GM10248 (cell line): ENCODE data around the gene PAFAH2.
A peak's percentile ranks its signal among the peaks of the same experiment; 100 is the strongest.

ENCODE experiments used
- CTCF ChIA-PET: fragments of 300-600 bp; sonication (Branson Sonifier 250); formaldehyde crosslinking; extraction: SDS; loops from one replicate; lab custom pipeline; 2021; ENCODE audit warnings: antibody characterized with exemption; lab: Yijun Ruan, JAX
- POLR2A ChIA-PET: fragments of 350-650 bp; sonication (Branson Sonifier 250); formaldehyde crosslinking; extraction: SDS; loops from one replicate; lab custom pipeline; 2020; ENCODE audit warnings: antibody characterized with exemption; lab: Yijun Ruan, JAX
- DNase-seq: peaks from one replicate; pipeline ENCODE4 v3.0.0; 2012; ENCODE audit errors: extremely low spot score
- TF ChIP-seq, protein P1 (sequence below): IDR thresholded peaks from 2 replicates; pipeline ENCODE4 v1.5.1; 2012; ENCODE audit warnings: mild to moderate bottlenecking, low read depth; ENCODE audit errors: extremely low read depth, missing control alignments, control extremely low read depth

The PAFAH2 gene

GRCh38 chr1:25997828-25998761 lies at the start of gene PAFAH2:
PAFAH2 (minus strand) TSS chr1:25998063; CDS start chr1:25990816, 7,247 bp downstream.
- ChIA-PET CTCF (interaction anchor here (0.6 to 14.0 kb wide), 47 partner anchors 10 to 236 kb away, joined by 3 to 357 read pairs (median 4); partner anchors contain the start of genes CEP85, EXTL1, PAQR7 and STMN1), POLR2A (interaction anchor here (0.9 to 1.6 kb wide), 4 partner anchors 10 to 157 kb away, joined by 3 to 7 read pairs (median 4); no protein-coding TSS in a partner anchor)
- TF ChIP-seq, protein P1, sequence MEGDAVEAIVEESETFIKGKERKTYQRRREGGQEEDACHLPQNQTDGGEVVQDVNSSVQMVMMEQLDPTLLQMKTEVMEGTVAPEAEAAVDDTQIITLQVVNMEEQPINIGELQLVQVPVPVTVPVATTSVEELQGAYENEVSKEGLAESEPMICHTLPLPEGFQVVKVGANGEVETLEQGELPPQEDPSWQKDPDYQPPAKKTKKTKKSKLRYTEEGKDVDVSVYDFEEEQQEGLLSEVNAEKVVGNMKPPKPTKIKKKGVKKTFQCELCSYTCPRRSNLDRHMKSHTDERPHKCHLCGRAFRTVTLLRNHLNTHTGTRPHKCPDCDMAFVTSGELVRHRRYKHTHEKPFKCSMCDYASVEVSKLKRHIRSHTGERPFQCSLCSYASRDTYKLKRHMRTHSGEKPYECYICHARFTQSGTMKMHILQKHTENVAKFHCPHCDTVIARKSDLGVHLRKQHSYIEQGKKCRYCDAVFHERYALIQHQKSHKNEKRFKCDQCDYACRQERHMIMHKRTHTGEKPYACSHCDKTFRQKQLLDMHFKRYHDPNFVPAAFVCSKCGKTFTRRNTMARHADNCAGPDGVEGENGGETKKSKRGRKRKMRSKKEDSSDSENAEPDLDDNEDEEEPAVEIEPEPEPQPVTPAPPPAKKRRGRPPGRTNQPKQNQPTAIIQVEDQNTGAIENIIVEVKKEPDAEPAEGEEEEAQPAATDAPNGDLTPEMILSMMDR, result peak; percentile 97
- DNase-seq, result peak; percentile 93

GRCh38 chr1:26047278-26047874 lies 49.5 kb upstream of the PAFAH2 start:
- TF ChIP-seq, protein P1, result no peak
- ChIA-PET POLR2A (no interaction called here), CTCF (interaction anchor here (1.7 kb wide), 1 partner anchor 11 kb away, joined by 6 read pairs; no protein-coding TSS in a partner anchor)

DNA sequence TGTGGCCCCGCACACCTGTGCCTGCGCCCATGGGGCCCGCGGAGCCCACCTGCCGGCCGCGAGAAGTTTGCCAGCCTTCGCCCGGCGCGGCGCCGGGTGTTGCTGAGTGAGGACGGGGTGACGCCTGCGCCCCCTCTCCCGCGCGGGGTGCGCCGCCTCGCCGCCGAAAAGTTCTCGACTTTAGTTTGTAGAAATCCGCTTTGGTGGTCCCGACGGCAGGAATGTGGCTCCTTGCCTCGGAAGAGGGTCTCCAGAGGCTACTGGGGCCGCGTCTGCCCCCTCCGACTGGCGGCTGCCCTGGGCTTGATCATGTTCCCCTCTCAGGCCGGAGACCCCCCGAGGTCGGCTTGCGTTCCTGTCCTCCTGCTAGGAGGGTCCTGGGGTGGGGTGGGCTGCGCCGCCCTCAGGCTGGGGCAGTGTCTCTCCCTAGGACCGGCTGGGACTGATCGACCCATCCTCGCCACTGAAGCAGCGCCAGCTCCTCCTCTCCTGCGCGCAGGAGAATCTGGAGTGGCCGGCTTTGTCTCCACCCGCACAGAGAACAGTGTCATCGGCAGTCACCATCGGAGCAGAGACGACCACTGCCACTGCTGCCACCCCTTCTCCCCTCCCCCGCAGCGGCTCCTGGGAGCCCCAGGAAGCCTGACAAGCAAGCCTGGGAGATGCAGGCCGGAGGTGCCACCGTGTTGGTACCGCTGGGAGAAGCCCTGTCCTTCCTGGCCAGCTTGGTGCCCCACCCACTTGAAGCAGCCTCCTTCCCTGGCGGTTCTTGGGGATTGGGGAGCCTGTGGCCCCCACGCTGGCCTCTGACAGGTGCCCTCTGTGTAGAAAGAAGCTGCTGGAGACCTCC lies 48.6 kb upstream of the PAFAH2 start:
- no peak for DNase-seq

More at GRCh38 chr1:26047278-26047874, 49.5 kb upstream of the PAFAH2 start:
- DNase-seq, result no peak

DNA sequence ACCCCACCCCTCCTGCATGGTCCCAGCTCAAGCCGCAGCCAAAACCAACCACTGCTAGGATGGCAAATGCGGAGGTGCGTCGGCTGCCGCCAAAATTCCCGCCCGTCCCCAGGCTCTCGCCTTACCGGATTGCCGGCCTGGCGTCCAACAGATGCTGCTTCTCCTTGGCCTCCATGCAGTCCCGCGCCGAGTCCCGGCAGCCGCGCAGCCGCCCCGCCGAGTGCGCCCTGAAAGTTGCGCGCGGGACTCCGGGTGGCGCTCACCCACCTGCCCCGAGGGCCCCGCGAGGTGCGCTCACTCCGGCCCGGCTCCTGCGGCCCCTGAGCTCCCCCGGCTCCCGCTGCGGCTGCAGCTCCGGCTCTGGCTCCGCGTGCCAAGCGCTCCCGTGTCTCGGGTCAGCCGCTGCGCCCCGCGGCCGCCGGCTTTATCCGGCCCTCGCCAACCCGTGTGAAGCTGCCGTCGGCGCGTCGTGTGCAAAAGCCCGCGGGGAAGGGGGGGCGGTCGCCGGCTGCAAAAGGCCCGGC lies 47.9 kb upstream of the PAFAH2 start, which contains the start of gene SLC30A2:
TSS of gene SLC30A2 (minus strand) at position 397 of the 524 bp plus-strand sequence. CDS start at position 175, 222 bp downstream.
- no peak for DNase-seq
- ChIA-PET CTCF (interaction anchor here (1.6 to 2.7 kb wide), 2 partner anchors 11 to 150 kb away, joined by 4 to 26 read pairs; no protein-coding TSS in a partner anchor), POLR2A (no interaction called here)
- TF ChIP-seq, protein P1, result no peak

More for the DNA sequence above, 48.6 kb upstream of the PAFAH2 start:
- ChIA-PET POLR2A (no interaction called here), CTCF (interaction anchor here (1.6 kb wide), 1 partner anchor 151 kb away, joined by 4 read pairs; no protein-coding TSS in a partner anchor)
- TF ChIP-seq, protein P1, result no peak

- ChIA-PET POLR2A (no interaction called here), CTCF (interaction anchor here (1.3 to 2.7 kb wide), 4 partner anchors 10 to 372 kb away, joined by 4 to 26 read pairs (median 6); no protein-coding TSS in a partner anchor)
- TF ChIP-seq, protein P1, result no peak
- no peak for DNase-seq
Measured at GRCh38 chr1:26044971-26045721, 47.3 kb upstream of the PAFAH2 start.
